Muscle layer of colon (tissue), 2 donors: Measurements from ENCODE around the gene HBM.
"Not testable (repeated sequence)": the region's sequence is repeated elsewhere in the genome, so short reads cannot be mapped to it uniquely, and the experiment has no call there.

Source experiments
- H3K27ac ChIP-seq: one replicate; pipeline ENCODE4 v1.7.0; 2013; ENCODE audit warnings: low read depth, mild to moderate bottlenecking, low read length, moderate library complexity
- H3K27me3 ChIP-seq, 2 donors: one replicate each; pipeline ENCODE4 v1.7.0; 2013; ENCODE audit warnings: low read length in 2 of 2, mild to moderate bottlenecking in 2 of 2; ENCODE audit not compliant: insufficient read depth in 2 of 2, control insufficient read depth in 1 of 2
- H3K36me3 ChIP-seq: one replicate; pipeline ENCODE4 v1.7.0; 2013; ENCODE audit warnings: mild to moderate bottlenecking, low read length; ENCODE audit not compliant: insufficient read depth
- H3K4me1 ChIP-seq: one replicate; pipeline ENCODE4 v1.7.0; 2013; ENCODE audit warnings: mild to moderate bottlenecking, low read length; ENCODE audit not compliant: insufficient read depth
- H3K4me3 ChIP-seq, 2 donors: one replicate each; pipeline ENCODE4 v1.7.0; 2013; ENCODE audit warnings: low read length in 2 of 2, low read depth in 1 of 2, mild to moderate bottlenecking in 1 of 2, moderate library complexity in 1 of 2
- H3K9ac ChIP-seq: one replicate; pipeline ENCODE4 v1.7.0; 2013; ENCODE audit warnings: low read length
- H3K9me3 ChIP-seq: one replicate; pipeline ENCODE4 v1.7.0; 2013; ENCODE audit warnings: mild to moderate bottlenecking, low read length
- donor health status: abdominal sarcoma.
- donor health status: Adenocarcinoma of cecum.

Gene HBM

DNA sequence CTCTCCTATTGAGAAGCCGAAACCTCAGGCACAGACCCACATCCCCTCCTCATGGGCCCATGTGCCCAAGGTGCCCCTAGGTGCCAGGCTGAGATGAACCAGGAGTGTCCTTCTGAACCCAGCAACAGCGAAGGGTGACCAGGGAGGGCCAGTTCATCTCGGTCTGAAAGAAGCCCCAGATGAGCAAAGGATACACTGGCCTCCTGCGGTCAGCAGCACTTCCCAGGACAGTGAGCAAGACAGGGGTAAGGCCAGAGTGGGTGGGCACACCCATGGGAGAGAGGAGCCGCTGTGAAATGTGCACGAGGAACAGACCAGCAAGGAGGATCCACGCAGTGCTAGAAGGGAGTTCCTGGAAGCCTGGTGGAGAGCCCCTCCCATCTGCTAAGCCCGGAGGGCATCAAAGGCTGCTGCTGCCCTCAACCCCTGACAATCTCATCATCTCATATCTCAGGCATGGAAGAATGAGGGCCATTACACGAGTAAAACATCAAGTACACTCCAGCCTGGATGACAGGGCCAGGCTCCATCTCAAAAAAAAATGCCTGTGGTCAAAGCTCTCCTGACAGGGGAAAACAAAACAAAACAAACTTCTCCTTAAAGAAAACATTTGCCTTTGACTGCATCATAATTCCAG, 16.6 kb upstream of the HBM start:
- Histone ChIP-seq H3K4me1 (no peaks in the 10 kb centered on the region), H3K27ac (no peak overlapping the region), H3K9ac (no peak overlapping the region), H3K4me3 (no peak overlapping the region), H3K9me3 (no peaks in the 10 kb centered on the region), H3K36me3 (no peaks in the 10 kb centered on the region), H3K27me3 (no peaks in the 10 kb centered on the region)

- Histone ChIP-seq H3K9me3 (no peaks in the 10 kb centered on the region), H3K27me3 (peaks cover 13 to 18% of the 10 kb centered on the region in 2 donors), H3K36me3 (no peaks in the 10 kb centered on the region), H3K4me1 (peaks cover 6% of the 10 kb centered on the region), H3K9ac (no peak within 1 kb of the TSS), H3K27ac (no peak within 1 kb of the TSS), H3K4me3 (no peak within 1 kb of the TSS)
Measured at GRCh38 chr16:152141-153128, 13.3 kb upstream of the HBM start, which contains the start of gene HBZ. Gene HBZ, plus strand, starts transcription at chr16:152644. Its CDS starts 266 bp downstream, at chr16:152910.

DNA sequence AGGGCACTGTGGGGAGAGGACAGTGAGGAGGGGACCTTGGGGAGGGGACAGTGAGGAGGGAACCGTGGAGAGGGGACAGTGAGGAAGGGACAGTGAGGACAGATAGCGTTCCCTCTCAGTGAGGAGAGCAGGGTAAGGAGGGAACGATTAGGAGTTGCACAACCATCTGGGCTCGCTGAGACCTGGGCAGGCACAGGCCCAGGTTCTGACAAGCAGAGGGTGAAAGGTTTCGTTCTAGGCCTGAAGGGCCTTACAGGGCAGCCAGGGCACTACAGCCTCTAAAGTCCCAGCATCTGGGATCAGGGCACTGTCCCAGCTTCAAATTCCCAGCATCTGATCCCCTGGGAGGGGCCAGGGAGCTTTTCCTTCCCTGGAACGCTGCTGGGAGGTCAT, 12.7 kb upstream of the HBM start:
- peaks cover 13 to 24% of the 10 kb centered on the region in 2 donors for H3K27me3 ChIP-seq

DNA sequence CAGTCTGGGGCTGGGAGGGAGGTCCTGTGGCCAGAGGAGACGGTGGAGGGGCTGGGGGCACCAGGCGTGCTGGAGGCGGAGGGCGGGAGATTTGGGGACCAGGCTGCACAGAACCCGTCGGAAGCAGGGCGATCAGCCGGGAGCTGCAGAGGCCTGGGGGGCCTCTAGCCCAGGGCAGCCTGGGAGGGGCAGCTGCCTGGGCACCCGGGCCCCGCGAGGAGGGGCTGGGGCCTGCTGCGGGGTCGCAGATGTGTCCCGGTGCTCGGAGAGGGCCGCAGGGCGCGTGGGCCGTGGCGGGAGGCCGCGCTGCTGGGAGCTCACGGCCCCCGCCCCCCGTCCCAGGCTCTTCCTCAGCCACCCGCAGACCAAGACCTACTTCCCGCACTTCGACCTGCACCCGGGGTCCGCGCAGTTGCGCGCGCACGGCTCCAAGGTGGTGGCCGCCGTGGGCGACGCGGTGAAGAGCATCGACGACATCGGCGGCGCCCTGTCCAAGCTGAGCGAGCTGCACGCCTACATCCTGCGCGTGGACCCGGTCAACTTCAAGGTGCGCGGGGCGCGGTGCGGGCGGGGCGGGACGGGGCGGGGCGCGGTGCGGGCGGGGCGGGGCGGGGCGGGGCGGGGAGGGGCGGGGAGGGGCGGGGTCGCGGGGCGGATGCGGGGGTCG, 12.1 kb upstream of the HBM start:
- not testable (repeated sequence) for H3K4me3 ChIP-seq, H3K9me3 ChIP-seq, H3K36me3 ChIP-seq, H3K4me1 ChIP-seq, H3K27ac ChIP-seq, H3K9ac ChIP-seq
- peaks cover 13 to 28% of the 10 kb centered on the region in 2 donors for H3K27me3 ChIP-seq

More for the DNA sequence above, 12.7 kb upstream of the HBM start:
- not testable (repeated sequence) for H3K36me3 ChIP-seq, H3K4me1 ChIP-seq, H3K27ac ChIP-seq, H3K4me3 ChIP-seq, H3K9me3 ChIP-seq, H3K9ac ChIP-seq

GRCh38 chr16:154217-155030, 11.4 kb upstream of the HBM start:
- no peaks in the 10 kb centered on the region for H3K9me3 ChIP-seq
- H3K4me3 ChIP-seq = peak overlapping the region; percentile 2 to 45
- no peaks in the 10 kb centered on the region for H3K36me3 ChIP-seq
- H3K27ac ChIP-seq = no peak overlapping the region
- peaks cover 13 to 28% of the 10 kb centered on the region in 2 donors for H3K27me3 ChIP-seq
- H3K9ac ChIP-seq = no peak overlapping the region
- peaks cover 6% of the 10 kb centered on the region for H3K4me1 ChIP-seq

GRCh38 chr16:155031-155398, 10.8 kb upstream of the HBM start:
- Histone ChIP-seq H3K4me1 (peaks cover 6% of the 10 kb centered on the region), H3K27me3 (peaks cover 13 to 28% of the 10 kb centered on the region in 2 donors), H3K4me3 (peak overlapping the region in 1 of 2 donors; percentile 45), H3K9me3 (no peaks in the 10 kb centered on the region), H3K36me3 (no peaks in the 10 kb centered on the region), H3K27ac (no peak overlapping the region), H3K9ac (no peak overlapping the region)

- H3K36me3 ChIP-seq = no peaks in the 10 kb centered on the region
- H3K4me1 ChIP-seq = peaks cover 6% of the 10 kb centered on the region
- H3K9me3 ChIP-seq = no peaks in the 10 kb centered on the region
- peaks cover 13 to 26% of the 10 kb centered on the region in 2 donors for H3K27me3 ChIP-seq
- no peak overlapping the region for H3K4me3 ChIP-seq
- H3K9ac ChIP-seq = no peak overlapping the region
- H3K27ac ChIP-seq = no peak overlapping the region
Measured at GRCh38 chr16:159136-159849, 6.5 kb upstream of the HBM start.

DNA sequence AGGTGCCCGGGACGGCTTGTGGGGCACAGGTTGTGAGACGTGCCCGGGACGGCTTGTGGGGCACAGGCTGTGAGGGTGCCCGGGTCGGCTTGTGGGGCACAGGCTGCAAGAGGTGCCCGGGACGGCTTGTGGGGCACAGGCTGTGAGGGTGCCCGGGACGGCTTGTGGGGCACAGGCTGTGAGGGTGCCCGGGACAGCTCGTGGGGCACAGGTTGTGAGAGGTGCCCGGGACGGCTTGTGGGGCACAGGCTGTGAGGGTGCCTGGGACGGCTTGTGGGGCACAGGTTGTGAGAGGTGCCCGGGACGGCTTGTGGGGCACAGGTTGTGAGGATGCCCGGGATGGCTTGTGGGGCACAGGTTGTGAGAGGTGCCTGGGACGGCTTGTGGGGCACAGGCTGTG, 5.5 kb upstream of the HBM start:
- H3K27me3 ChIP-seq = peaks cover 8 to 21% of the 10 kb centered on the region in 2 donors
- H3K27ac ChIP-seq, H3K4me3 ChIP-seq, H3K9ac ChIP-seq, H3K36me3 ChIP-seq, H3K4me1 ChIP-seq, H3K9me3 ChIP-seq: not testable (repeated sequence)

- H3K27ac ChIP-seq = no peak overlapping the region
- peaks cover 7% of the 10 kb centered on the region for H3K4me1 ChIP-seq
- no peaks in the 10 kb centered on the region for H3K36me3 ChIP-seq
- no peak overlapping the region for H3K4me3 ChIP-seq
- peaks cover 13 to 21% of the 10 kb centered on the region in 2 donors for H3K27me3 ChIP-seq
- H3K9me3 ChIP-seq = no peaks in the 10 kb centered on the region
- H3K9ac ChIP-seq = no peak overlapping the region
Measured at GRCh38 chr16:160691-161190, 5.0 kb upstream of the HBM start.

- peaks cover 24 to 35% of the 10 kb centered on the region in 2 donors for H3K27me3 ChIP-seq
- H3K9me3 ChIP-seq = no peaks in the 10 kb centered on the region
- no peak overlapping the region for H3K9ac ChIP-seq
- H3K27ac ChIP-seq = no peak overlapping the region
- peaks cover 10% of the 10 kb centered on the region for H3K4me1 ChIP-seq
- no peak overlapping the region for H3K4me3 ChIP-seq
- H3K36me3 ChIP-seq = no peaks in the 10 kb centered on the region
Measured at GRCh38 chr16:162271-162991, 3.3 kb upstream of the HBM start.
